GM21423 (cell line): ENCODE data around the gene FCRLB.
"Not testable (repeated sequence)": the region's sequence is repeated elsewhere in the genome, so short reads cannot be mapped to it uniquely, and the experiment has no call there.

Experiments used
- ATAC-seq: cut with Tn5 transposase; IDR thresholded peaks from one replicate; pipeline ENCODE4 v1.9.1; 2021; ENCODE audit warnings: mild to moderate bottlenecking, moderate library complexity; ENCODE audit not compliant: unreplicated experiment

The FCRLB gene

DNA sequence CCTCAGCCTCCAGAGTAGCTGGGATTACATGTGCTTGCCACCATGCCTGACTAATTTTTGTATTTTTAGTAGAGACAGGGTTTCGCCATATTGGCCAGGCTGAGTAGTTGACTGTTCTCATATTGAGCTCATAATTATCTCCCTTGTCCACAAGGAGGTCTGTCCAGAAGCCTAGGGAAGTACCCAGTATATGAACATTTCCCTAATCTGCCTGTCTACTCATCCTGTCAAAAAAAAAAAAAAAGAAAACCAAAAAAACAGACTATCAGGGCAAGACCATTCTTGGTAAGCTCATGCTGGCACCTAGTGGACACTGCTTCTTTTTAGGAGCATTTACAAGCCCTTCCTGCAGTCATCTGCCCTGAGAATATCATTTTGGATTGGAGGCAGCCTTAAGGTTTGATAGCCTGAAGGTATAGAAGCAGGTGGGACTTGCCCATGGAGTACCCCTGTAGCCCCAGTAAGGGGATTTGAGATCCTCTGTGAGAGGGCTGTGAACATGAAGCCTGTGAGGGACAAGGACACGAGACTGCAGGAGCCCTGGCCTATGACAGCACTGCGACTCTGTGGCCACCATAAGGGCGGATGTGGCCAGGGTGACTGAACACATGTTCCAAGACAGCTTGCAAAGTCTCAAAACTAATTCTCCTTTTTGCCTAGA is 17.4 kb downstream of the FCRLB start:
- ATAC-seq: peak; percentile 75

DNA sequence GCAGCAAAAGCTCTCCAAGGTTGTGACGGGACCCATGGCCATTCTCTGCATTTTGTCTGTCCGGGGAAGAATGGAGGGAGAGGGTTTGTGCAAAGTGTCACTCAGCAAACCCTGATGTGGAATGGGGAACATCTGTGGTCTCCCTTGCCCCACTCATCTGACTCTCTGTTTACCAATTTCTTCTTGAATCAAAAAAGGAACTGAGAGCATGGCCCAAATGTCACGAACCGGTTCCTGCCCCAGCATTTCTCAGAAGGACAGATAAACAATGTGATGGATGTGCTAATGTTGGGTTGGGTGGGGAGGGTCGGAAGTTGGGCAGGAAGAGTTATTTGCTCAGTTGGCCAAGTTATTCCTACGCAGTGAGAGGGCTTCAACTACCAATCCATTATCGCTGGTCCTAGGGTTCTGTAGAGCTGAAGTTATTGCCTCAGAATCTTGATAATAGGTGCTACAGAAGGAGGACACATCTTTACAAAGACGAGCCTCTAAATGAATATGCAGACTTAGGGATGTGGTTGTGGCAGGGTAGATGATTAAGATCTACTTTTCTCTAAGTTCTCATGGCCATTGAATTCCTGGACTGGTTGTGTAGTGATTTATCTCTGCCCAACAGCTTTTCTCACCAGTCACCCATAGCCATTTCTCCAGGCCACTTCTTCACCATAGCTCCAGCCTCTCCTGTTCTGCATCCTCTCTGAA is 18.7 kb downstream of the FCRLB start:
- peak; percentile 24 for ATAC-seq

DNA sequence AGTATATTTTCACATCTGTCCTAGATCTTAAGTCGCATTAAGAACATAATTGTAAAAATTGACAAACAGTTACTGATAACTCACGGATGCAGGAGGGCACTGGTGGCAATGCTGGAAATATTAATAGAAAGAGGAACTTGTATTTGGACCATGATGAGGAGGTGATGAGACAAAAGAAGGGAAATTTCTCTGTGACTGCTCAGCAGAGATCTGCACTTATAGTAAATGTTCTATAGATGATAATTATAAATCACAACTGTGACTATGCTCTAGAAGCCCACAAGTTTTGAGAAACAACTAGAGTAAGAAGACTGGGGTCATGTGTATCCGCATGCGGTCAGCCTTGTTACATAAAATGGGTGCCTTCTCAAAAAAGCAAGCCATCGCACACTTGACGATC is 19.6 kb downstream of the FCRLB start:
- ATAC-seq: no peak

DNA sequence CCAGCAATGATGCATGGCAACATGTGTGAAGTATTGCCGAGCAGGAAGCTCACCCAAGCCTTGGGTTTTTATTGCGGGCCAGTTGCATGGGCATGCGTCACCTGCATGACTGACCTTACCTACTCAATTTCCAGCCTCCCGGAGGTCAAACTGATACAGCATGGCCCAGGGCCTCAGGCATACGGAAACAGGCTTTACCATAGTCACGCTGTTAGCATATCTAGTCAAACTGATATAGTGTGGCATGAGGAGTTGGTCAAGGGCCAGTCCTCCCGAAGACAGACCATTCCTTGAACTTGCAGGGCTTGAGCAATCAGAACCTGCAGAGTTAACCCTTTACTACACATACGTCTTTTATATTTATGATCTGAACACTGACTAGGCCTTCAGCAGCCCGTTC is 21.9 kb downstream of the FCRLB start:
- no peak for ATAC-seq

DNA sequence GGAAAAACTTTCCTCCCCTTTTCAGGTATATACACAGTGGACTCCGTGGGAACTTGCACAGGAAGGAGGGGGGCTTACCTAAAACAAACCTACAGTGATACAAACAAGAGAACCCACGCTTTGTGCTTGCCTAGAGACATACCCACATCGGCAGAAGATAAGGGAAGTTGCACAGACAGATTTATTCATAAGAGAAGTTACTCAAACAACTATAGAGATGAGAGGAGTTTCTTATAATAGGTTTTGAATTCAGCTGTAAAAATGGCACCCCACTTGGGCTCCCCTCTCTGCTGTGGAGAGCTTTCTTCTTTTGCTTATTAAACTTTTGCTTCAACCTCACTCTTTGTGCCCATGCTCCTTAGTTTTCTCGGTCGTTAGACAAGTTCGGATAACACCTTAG is 26.5 kb downstream of the FCRLB start:
- no peak for ATAC-seq

DNA sequence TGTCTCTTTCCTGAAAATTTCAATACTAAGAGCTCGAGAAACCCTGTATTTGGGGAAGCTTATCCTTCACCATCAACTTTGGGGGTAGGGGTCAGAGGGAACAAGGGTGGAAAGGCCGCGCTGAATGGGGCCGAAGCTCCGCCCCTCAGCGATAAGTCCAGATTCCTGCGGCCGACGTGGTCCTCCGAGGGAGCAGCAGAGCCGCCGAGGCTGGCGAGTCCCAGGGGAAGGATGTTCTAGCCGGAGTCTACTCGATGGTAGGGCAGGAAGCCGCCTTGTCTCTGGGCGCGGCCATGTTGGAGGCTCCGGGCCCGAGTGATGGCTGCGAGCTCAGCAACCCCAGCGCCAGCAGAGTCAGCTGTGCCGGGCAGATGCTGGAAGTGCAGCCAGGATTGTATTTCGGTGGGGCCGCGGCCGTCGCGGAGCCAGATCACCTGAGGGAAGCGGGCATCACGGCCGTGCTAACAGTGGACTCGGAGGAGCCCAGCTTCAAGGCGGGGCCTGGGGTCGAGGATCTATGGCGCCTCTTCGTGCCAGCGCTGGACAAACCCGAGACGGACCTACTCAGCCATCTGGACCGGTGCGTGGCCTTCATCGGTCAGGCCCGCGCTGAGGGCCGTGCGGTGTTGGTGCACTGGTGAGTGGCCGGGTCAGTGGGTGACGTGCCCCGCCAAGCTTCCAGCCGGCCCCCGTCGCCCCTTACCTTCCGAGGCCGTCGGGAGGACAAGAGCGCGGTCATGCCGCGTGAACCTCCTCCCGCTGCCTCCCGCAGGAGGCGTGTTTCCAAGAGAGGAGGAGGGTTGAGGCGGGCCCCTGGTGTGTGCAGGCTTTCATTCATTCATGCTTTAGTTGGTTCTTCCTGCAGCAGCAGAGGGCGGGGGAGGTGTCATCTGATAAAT is 28.4 kb downstream of the FCRLB start, which contains the start of gene DUSP12:
Gene DUSP12 (plus strand): TSS at position 278 of the 899 bp plus-strand sequence. CDS start 16 bp downstream, at position 294.
- ATAC-seq: peak; percentile 96

DNA sequence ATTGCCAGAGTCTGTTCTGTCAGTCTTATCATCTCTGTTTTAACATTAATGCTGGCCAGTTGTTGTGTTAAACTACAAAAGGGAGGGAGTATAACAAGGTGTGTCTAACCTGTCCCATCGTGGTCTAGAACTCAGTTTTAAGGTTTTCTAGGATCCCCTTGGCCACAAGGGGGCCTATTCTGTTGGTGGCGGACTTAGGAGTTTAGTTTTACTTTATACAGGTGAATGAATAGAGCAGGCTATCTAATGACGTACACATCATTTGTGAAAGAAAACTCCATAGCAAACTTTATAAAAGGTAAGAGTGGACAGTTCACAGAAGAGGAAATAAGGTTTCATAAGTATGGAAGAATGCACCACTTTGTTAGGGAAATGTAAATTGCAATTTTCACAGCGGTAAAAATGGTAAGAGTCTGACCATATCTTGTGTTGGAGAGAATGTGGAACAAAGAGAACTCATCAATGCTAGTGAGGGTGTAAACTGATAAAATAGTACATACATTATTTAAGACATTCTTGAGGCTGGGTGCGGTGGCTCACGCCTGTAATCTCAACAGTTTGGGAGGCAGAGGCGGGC is 42.3 kb downstream of the FCRLB start:
- no peak for ATAC-seq

DNA sequence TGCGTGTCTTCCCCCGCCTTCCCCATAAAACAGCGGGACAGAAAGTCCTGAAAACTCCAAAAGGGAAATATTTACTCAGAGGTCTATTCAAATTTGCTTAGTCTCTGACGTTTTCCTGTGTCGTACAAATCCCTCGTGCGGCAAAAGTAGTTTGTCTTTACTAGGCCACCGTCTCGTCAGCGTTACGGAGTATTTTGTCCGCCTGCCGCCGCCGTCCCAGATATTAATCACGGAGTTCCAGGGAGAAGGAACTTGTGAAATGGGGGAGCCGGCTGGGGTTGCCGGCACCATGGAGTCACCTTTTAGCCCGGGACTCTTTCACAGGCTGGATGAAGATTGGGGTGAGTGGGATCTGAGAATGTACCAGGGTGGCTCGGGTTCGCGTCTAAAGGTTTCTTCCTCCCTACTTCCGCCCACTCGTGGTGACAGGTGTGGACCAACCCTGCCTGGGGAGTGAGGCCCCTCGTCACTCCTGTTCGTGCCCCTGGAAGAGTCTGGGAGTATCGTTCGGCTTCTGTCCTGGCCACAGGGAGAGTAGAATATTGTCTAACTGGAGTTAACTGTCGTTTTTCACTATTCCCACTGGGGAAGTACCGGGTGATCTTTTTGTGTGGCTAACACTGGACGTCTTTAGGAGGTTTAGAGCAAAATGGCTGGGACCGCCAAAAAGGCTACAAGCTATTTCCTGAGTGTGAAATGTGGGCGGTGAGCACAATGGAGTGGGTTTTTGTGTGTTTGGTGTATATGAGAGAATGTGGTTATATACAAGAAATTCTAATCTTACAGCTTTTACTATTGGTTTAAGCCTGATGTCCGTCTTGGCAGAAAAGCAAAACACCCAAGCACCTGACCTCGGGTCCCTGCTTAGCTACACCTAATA is 45.0 kb downstream of the FCRLB start, which contains the start of gene ATF6:
Gene ATF6 (plus strand): TSS at position 219 of the 880 bp plus-strand sequence. CDS start 41 bp downstream, at position 260.
- peak; percentile 48 for ATAC-seq

DNA sequence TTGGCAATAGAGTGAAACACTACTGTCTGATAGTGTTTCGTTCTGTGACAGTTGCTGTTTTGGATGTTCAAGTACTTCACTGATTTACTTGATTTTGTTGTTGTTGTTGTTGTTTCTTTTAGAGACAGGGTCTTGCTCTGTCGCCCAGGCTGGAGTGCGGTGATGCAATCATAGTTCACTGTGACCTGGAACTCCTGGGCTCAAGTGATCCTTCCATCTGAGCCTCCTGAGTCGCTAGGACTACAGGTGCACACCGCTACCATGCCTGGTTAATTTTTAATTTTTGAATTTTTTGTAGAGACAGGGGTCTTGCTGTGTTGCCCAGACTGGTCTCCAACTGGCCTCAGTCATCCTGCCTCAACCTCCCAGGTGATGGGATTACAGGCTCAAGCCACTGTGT is 47.1 kb downstream of the FCRLB start:
- no peak for ATAC-seq

DNA sequence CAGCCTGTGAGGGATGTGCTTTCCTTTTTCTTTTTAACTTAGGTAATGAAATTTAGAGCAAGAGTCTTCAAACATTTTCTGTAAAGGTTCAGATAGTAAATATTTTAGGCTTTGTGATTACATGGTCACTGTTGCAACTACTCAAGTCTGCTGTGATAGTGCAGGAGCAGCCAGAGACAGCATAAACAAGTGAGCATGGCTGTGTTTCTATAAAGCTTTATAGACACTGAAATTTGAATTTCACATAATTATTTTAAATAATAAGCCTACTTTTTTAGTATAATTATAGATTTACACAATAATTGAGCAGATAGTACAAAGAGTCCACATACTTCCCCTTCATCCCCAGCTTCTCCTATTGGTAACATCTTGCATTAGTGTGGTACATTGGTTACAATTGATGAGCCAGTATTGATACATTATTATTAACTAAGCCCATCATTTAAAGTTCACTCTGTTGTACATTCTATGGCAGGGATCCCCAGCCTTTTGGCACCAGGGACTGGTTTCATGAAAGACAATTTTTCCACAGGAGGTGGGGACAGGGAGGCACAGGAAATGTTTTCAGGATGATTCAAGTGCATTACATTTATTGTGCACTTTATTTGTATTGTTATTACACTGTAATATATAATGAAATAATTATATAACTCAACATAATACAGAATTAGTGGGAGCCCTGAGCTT is 47.8 kb downstream of the FCRLB start:
- ATAC-seq: no peak

DNA sequence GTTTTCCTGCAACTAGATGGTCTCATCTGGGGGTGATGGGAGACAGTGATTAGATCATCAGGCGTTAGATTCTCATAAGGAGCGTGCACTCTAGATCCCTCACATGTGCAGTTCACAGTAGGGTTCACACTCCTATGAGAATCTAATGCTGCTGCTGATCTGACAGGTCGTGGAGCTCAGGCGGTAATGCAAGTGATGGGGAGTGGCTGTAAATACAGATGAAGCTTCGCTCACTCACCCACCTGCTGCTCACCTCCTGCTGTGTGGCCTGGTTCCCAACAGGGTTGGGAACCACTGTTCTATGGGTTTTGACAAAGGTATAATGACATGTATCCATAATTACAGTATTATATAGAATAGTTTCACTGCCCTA is 48.3 kb downstream of the FCRLB start:
- ATAC-seq: not testable (repeated sequence)

DNA sequence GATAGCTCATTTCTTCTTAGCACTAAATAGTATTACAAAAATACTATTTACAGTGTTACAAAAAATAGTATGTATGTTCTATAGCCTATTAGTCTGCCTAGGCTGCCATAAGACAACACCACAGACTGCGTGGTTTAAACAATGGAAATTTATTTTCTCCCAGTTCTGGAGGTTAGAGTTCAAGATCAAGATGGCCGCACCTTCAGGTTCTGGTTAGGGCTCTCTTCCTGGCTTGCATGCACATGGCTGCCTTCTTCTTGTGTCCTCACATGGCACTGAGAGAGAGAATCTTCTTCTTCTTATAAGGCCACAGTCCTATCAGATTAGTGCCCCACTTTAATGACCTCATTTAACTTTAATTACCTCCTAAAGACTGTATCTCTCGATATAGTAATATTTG is 48.9 kb downstream of the FCRLB start:
- no peak for ATAC-seq

DNA sequence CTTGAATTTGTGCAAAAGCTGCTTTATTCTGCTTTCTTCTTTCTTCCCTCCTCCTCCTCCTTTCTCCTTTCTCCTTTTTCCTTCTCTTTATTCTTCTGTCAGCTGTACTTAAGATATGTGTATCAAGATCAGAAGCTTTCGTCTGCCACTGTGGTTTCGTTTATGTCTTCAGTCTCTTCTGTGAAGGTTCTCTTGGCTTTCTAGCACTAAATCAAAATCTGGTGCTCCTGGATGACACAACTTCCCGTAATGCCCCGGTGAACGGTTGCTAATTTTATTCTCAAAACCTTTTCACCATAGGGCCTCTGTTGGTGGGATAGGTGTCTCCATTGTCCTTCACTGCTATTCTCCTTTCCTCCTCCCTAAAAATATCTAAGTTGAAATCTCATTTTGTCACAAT is 49.8 kb downstream of the FCRLB start:
- ATAC-seq: no peak

DNA sequence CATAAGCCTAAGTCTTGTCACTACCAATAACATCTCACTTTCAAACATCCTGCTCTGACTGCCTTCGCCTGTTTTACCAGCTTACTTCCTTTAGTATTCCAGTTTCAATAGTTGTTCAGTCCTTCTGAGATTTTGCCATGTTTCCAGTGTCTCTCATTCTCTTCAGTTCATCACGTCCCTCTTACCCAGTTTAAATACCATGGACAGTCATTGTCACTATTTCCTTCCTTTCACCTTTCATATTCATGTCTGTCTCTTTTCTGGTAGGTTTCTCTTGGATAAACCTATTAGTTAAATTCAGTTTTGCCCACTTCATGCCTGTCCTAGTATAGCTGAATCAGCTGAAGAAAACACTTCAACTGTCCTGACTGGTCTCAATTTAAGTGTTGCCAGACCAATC is 50.6 kb downstream of the FCRLB start:
- ATAC-seq: no peak

DNA sequence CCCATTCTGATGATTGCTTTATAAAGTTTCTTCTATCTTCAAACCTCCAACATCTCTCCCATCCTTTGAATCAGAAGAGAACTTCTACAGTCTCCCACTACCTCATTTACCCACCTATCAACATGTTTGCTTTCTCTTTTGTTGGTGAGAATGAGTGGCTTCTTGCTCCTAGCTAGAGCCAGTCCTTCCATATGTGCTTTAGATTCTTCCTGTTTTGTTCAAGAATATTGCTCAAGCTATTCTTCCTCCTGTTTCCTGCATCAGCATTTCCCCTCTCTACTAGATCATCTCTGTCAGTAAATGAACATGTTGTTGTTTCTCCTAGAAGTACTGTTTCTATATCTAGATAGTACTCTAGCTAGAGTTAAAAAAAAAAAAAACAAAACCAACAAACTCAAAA is 51.1 kb downstream of the FCRLB start:
- no peak for ATAC-seq

DNA sequence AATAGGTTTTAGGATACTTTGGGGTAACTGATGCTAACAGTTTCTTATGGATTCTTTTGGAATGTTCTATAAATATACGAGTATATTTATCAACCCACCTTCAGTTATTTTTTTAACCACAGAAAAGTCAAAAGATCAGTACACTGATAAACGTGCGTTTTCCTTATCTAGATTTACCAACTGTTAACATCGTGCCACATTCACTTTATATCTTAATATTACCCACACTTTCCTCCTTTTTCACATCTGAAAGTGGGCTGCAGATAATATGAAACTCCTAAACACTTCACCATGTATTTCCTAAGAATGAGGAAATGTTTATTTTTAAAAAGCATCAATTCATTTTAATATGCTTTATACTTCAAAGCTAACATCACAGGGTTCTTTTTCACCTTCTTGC is 52.4 kb downstream of the FCRLB start:
- no peak for ATAC-seq

DNA sequence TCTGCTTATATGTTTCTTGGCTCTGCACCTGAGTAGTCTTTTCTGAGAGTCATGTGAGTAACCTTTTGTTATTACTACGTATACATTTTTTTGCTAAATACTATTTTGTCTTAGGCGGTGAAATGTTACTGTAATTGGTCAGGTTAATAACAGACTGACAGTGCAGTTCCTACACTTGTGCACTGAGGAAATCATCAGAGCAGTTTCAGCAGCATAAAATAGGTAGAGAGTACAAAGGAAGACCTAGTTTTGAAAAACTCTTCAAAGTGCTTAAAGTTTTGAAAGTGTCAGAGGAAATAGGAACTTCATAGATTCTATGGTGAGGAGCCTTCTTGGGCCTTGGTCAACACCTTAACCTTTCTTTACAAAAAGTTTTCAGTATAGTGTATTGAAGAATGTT is 55.9 kb downstream of the FCRLB start:
- ATAC-seq: no peak
